Amniotic epithelial cell (primary cell): ENCODE results near the gene PRIM1.
A peak's percentile ranks its signal among the peaks of the same experiment; 100 is the strongest.
"Not testable (repeated sequence)": the region's sequence is repeated elsewhere in the genome, so short reads cannot be mapped to it uniquely, and the experiment has no call there.

Experiments
- DNase-seq: peaks from one replicate; pipeline ENCODE4 v3.0.0-alpha.2; 2010; ENCODE audit warnings: low read depth

The PRIM1 gene

DNA sequence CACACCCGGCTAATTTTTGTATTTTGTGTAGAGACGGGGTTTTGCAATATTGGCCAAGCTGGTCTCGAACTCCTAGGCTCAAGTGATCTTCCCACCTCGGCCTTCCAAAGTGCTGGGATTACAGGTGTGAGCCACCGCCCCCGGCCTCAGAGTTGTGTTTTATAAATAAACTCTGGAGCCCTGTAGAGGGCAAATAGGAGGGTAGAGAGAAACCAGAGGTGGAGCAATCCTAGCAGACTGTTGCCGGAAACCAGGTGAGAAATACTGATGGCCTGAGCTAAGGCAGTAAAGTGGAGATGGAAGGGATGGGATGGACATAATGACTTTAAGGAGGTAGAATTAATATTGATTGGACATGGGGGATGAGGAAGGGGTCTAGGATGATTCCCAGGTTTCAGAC, 8.3 kb upstream of the PRIM1 start:
- no peak for DNase-seq

DNA sequence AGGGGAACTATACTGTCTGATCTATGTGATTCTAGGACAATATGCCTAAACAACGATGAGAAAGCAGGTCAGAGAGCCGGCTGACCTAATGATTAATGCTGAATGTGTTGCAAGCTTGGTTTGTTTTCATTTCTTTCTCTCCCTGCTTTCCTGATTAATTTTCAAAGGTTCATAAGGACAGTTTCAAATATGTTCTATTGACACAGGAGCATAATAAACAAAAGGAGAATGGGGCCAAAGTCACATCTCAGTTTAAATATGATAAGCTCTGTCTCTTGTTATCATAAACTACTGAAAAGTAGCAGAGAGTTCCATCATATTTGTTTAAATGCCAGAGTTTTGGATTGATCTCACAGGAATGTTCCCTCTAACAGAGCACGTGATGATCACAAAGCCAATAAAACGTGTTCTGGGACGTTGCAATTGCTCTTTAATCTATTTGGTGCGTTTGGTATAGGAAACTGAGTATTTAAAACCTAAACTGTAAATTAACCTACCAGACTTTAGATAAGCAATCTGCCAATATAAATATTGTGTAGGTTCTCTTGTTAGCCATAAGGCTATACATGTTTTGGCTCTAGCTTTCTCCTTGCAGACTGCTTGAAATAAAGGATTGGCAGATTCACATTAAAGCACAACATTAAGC, 7.3 kb upstream of the PRIM1 start:
- peak; percentile 25 for DNase-seq

DNA sequence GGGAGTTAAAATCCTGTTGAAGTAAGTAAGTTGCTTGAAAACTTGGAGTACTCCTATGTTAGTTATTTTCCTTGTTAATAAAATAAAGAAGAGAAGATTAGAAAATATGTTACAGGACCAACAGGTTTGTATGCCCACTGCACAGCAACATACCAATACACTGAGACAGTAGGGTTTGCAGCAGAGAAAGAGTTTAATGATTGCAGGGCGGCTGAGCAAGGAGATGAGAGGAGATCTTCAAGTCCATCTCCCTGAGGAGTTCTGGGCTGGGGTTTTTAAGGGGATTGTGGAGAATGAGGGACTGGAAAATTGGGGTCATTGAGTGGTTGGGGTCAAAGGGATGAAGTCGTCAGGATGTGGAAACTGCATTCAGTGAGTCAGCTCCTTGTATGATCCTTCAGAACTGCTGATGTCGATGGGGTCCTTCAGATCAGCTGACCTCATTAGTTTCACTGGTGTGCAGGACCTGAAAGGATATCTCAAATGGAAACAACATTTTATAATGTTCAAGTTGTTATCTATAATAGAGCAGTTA, 6.7 kb upstream of the PRIM1 start:
- DNase-seq = peak; percentile 29

DNA sequence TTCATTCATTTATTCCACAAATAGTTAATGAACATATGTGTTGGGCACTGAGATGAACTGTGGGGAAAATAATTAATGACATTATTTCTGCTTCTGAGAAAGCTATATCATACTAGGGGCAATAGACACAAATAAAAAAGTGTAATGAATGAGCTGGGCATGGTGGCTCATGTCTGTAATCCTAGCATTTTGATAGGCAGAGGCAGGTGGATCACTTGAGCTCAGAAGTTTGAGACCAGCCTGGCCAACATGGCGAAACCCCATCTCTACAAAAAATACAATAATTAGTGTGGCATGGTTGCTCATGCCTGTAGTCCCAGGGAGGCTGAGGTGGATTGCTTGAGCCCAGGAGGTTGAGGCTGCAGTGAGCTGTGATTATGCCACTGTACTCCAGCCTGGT, 5.8 kb upstream of the PRIM1 start:
- DNase-seq = not testable (repeated sequence)

DNA sequence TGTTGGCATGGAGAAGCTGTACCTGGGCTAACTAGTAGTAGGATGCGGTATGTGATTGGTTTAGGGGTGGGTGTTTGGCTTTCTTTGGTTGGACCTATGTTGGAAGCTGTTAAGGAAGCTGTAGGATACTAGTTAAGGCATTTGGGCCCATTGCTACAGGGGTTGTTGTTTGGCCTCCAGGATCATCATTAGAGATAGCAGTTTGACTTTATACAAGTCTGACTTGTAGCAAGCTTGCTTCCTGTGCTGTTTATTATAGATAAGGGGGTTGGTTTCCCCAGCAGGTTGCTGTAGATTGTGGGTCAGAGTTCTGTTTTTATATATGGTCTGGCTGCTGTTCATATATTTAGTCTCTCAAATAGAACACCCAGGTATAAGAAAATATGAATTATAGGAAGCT, 1.4 kb upstream of the PRIM1 start:
- no peak for DNase-seq

DNA sequence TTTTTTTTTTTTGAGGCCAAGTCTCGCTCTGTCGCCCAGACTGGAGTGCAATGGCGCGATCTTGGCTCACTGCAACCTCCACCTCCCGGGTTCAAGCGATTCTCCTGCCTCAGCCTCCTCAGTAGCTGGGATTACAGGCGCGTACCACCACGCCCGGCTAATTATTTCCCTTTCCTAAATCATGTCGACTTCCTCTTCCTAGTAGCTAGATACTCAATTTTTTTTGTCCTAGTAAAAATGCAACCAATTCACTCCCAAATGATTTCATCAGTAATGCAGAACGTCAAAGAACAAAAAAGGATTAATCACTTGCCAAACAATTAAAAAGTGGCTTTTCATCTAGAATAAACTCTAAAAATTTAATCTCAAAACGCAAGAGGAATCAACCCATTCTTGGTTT, 1.5 kb downstream of the PRIM1 start:
- not testable (repeated sequence) for DNase-seq

DNA sequence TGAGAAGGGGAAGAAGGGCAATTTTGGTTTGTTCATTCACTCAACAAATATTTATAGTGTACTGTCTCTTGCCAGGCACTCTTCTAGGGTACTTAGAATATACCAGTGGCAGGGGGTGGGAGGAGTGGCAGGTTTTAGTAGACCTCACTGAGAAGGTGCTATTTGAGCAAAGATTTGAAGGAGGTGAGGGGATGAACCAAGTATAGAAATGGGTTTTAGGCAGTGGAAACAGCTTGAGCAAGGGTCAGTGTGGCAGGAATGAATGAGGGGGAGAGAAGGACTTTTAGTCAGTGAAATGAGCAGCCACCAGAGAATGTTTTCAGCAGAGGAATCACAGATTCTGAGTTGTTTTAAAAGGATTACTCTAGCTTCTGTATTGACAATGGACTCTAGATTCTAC, 2.3 kb downstream of the PRIM1 start:
- no peak for DNase-seq

DNA sequence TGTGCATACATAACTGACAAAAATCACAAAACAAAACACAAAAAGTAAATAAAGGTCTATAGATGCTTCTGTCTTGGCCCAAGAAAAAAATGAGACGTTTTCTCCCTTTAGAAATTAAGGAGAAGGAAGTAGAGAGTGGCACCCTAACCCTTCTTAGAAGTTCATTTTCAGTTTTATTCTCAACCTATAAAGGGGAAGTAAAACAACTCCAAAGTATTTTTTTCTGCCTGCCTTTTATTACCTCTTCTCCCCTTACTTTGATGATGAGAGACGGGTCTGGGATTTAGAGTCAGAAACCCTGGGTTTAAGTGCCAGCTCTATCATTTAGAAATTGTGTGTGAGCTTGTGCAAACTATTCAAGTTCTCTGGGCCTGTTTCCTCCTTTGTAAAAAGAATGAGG, 2.8 kb downstream of the PRIM1 start:
- DNase-seq = no peak

DNA sequence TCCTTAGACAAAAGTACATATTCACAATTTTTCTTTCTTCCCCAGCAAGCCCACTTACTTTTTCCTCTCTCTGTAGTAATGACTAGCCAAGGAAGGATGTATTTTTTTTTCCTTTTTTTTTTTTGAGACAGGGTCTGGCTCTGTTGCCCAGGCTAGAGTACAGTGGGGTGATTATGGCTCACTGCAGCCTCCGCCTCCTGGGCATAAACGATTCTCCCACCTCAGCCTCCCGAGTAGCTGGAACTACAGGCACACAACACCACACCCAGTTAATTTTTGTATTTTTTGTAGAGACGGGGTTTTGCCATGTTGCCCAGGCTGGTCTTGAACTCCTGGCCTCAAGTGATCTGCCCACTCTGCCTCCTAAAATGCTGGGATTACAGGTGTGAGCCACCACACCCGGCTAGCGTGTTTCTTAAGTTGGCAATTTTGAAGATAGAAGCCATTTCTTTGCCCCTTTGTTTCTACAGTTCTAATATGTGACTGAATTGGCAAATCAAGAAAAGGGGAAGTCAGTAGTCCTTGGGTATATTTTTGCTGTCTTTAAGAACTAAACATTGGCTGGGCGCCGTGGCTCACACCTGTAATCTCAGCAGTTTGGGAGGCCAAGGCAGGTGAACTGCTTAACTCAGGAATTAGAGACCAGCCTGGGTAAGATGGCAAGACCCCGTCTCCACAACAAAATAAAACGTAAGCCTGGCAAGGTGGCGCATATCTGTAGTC, 23.8 kb downstream of the PRIM1 start:
- no peak for DNase-seq

DNA sequence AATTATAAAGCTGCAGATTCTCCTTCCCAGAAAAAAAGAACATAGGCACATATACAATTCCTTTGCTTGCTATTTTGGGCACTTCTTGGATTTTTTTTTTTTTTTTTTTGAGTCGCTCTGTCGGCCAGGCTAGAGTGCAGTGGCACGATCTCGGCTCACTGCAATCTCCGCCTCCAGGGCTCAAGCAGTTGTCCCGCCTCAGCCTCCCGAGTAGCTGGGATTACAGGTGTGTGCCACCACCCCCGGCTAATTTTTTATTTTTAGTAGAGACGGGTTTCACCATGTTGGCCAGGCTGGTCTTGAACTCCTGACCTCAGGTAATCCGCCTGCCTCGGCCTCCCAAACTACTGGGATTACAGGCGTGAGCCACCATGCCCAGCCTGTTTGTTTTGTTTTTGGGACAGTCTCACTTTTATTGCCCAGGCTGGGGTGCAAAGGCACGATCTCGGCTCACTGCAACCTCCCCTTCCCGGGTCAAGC, 25.9 kb downstream of the PRIM1 start:
- DNase-seq = not testable (repeated sequence)

DNA sequence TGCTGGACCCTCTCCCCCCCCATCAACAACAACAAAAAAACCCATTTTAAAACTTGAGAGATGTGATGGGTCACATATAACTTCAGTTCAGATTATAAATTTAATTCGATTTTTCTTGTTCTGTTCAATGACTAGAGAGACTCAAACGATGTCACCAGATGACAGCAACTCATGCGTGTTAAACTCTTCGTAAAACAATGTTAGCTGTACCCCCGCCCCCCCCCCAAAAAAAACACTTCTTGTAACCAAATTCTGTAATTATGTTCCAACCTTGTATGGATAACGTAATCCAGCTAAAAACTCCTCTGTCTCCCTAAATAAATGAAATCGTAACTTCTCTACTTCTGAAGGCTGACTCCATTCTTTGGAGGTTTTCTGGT, 26.4 kb downstream of the PRIM1 start:
- DNase-seq = no peak

DNA sequence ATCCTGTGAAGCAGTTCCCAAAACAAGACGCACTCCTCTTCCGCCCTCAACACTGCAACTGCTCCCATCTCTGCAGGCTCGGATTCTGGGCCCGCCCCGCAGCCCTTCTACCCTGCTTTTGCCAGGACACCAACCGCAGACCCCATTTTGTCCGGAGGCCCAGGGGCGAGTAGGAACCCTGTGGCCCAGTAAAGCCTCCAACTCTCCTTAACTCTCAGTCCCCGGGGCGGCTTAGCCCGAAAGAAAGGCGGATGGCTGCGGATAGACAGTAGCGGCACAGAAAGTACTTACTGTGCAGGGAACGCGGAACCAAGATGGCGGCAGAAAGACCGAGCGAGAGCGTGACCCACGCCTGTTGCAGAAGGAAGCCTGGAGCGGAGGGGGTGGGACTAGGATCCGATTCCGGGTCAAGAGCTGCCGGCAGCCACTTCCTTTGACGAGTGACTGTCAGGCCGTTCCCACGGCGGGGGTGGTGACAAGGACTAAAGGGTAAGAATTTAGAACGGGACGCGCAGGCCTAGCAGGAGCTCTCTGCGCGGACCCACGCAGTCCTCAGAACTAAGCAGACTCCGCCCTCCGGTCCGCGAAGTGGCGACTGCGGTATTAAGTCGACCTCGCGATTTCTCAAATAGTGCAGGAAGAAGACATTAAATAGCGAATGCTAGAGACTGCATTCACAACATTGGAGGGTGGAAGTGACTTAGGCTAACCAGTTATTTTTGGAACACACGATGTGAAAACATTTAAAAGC, 27.0 kb downstream of the PRIM1 start, which contains the start of gene NACA:
Gene NACA (minus strand): TSS at position 328 of the 751 bp plus-strand sequence. CDS start 778 bp downstream, outside the sequence.
- DNase-seq = peak; percentile 94

DNA sequence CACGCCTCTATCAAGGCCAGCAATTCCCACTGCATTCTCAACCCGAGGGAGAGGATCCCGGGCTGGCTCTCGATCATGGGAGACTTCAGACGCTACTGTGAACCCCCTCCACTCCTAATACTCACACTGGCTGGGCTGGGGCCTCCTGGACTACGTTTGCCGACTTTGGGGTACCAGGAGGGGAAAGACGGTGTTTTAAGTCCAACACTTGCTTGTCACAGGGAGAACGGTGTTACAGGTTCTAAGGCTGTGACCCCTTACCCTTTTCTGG, 27.5 kb downstream of the PRIM1 start:
- no peak for DNase-seq

DNA sequence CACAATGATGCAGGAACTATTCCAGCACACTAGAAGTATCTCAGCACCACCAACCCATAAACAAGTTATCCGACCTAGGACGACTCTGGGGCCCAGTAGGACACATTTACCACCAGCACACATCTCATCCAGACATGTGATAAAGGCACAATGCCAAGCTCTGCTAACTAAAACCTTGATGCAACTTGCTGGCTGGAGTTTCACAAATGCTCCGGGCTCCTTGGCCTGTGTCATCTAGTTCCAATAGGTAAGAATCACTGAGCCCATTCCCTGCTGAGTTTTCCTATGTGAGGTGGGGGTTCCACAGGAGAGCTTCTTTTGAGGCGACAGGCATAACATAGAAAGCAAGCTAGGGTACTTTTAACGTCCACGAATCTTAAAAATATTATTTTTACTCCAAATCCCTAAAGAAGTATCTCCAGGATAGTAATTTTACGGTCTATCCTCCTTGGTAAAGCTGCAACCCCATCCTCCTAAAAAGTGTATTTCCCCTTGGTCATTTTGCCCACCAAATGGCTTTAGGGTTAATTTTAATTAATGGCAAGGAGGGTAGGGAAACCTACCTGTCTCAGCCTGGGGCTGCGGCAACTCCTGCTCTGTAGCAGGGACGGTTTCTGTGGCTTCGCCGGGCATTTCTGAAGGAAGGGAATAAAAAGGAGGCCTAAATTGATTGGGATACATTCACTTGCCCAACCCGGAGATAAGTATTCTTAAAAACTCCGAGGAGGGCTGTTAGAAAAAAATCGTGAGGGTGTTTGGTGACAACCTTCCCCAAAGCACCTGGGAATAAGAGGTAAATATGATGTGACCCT, 28.0 kb downstream of the PRIM1 start:
- DNase-seq = peak; percentile 85

DNA sequence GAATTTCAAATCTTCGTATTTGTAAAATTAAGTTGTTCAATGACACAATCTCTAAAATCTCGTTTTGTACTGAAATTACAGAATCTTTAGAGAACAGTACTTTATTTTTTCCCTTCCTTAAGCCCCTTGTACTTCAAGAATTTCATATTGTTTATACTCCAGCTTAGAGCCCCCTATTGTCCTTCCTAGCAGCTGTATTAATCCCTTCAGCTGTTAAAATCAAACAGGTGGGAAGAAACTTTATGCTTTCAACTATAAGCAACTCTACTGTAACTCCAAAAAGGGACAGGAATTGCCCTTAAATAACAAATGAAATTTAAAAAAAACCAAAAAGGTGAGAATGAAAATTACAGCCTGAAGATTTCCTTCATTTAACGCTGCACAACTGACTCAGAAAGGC, 28.8 kb downstream of the PRIM1 start:
- no peak for DNase-seq

DNA sequence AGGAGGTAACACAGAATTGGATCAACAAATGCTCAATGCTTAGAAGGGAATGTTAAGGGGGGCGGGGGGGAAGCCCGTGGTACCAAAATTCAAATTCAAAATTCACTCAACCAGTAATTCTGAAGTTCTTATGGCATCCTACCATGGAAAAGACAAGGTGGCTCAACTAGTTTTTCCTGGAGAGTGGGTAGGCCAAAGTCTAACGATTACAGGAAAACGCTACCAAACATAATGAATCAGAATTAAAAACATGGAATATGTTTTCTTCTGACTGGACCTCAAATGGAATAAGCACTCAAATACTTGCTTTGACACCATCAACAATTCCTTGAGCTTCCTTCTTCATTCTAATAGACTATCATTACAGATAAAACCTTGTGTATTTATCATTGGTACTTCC, 29.3 kb downstream of the PRIM1 start:
- DNase-seq = no peak

DNA sequence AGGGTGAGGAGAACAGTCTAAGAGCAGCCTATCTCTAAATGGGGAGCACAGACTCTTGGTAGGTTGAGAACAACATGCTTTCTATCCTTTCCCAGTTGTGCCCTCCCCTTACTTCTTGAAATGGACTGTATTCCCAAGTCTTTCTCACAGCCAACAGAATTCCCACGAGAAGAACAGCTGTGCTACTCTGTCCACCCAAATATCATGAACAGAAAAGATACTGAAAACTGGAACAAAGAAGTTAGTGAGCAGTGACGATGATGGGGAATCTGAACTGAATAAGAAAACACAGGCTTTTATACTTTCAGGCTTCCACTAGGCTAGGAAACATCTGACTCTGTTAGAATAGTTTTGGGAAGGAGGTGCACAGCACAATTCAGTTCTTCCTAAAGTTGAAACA, 30.4 kb downstream of the PRIM1 start:
- DNase-seq = no peak

DNA sequence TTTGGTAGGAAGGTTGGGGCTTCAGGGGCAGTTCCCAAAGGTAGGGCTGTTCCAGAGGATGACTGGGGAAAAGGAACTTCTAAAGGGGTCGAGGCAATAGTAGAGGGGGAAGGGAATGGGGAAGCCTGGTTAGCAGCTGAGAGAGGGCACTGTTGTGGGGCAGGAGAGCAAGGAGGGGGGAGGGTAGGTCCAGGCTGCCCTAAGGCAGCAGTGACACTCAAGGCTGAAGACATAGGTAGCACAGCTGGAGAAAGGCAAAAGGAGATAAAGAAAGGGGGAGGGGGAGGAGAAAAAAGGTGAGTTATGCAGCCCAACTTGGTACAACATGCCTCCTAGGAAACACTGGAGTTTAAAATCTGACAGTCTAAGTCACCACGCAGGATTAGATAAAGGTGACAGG, 30.9 kb downstream of the PRIM1 start:
- DNase-seq = no peak

DNA sequence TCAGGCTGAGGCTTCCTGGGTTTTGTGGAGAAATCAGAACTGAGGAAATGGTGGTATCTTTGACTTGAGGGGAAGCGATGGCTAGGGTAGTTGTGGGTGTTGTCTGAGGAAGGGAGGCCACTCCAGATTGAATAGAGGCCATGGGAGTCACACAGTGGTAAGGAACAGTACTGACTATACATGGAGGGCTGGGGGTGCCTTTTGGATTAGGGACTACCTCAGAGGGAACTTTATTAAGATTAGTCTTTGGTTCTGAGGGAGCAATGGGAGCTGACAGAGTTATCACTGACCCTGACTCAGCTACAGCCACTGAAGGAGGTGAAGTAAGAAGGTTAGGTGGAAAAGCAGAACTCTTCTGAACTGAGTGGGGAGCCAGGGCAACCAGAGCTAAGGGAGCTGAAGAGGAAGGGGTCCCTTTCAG, 31.4 kb downstream of the PRIM1 start:
- no peak for DNase-seq

DNA sequence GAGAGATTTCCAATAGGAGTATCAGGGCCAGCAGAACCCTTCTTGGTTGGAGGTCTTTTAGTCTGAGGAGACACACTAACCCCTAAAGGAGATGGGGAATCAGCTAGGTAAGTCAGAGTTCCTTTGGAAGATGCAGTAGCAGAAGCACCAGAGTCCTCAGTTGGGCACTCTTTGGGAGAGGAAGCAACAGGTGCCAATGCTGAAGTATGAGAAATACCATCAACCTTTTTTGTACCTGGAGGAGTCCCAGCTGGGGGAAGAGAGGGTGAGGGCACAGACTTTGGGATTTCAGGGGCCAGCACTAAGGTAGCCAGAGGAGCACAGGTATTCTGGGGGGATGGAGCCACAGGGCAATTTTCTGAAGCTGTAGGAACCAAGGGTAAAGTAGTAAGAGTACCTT, 33.1 kb downstream of the PRIM1 start:
- DNase-seq = no peak

DNA sequence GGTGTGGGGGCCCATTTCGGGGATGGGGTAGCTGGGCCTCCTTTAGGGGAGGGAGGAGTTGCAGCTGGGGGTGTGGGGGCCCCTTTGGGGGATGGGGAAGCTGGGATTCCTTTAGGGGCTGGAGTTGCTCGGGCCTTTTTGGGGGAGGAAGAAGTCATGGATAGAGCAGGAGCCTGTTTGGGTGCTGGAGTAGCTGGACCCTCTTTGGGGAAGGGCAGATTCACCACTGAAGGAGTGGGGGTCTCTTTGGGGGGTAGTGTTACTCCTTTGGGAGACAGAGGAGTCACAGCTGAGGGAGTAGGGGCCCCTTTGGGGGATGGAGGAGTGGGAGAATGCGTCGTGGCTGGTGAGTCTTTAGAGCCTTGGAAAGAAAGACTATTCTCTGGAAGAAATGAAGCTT, 33.5 kb downstream of the PRIM1 start:
- DNase-seq = no peak

DNA sequence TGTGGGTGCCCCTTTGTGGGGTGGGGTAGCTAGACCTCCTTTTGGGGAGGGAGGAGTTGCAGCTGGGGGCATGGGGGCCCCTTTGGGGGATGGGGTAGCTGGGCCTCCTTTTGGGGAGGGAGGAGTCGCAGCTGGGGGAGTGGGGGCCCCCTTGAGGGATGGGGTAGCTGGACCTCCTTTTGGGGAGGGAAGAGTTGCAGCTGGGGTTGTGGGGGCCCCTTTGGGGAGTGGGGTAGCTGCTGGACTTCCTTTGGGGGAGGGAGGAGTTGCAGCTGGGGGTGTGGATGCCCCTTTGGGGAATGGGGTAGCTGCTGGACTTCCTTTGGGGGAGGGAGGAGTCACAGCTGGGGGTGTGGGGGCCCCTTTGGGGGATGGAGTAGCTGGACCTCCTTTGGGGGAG, 34.0 kb downstream of the PRIM1 start:
- DNase-seq = no peak
